Activated B cell treated with CpG ODN at 0.5 μM for 24 hours (primary cell): ENCODE results near the gene HCFC2. TPM values are rescaled to one million over a fixed set of nuclear protein-coding genes. Genes with fewer than 3 reads are reported as not detected.
"Not testable (repeated sequence)": the region's sequence is repeated elsewhere in the genome, so short reads cannot be mapped to it uniquely, and the experiment has no call there.

ENCODE experiments used
- ATAC-seq: fragments of 200-7000 bp; cut with Tn5 transposase; one replicate; pipeline ENCODE4 v1.10.0; 2021; ENCODE audit warnings: low read depth, mild to moderate bottlenecking, moderate library complexity
- CTCF ChIA-PET: fragments of 350-600 bp; sonication (Branson Sonifier 250); formaldehyde crosslinking; loops from one replicate; lab custom pipeline; 2021; ENCODE audit warnings: antibody characterized with exemption; lab: Charles Lee
- POLR2A ChIA-PET: fragments of 350-600 bp; sonication (Branson Sonifier 250); formaldehyde crosslinking; loops from one replicate; lab custom pipeline; 2021; ENCODE audit warnings: antibody characterized with exemption; lab: Charles Lee
- DNase-seq: peaks from one replicate; pipeline ENCODE4 v3.0.0; 2022
- H3K27ac Mint-ChIP-seq: one replicate; pipeline ENCODE4 v1.8.0; 2020; ENCODE audit warnings: mixed read lengths
- H3K27me3 Mint-ChIP-seq: one replicate; pipeline ENCODE4 v1.8.0; 2021; ENCODE audit warnings: mixed read lengths
- H3K36me3 Mint-ChIP-seq: one replicate; pipeline ENCODE4 v1.8.0; 2021; ENCODE audit warnings: low read depth, mixed read lengths
- H3K4me1 Mint-ChIP-seq: one replicate; pipeline ENCODE4 v1.8.0; 2021; ENCODE audit warnings: mixed read lengths
- H3K4me3 Mint-ChIP-seq: one replicate; pipeline ENCODE4 v1.8.0; 2020; ENCODE audit warnings: mild to moderate bottlenecking, mixed read lengths
- H3K9me3 Mint-ChIP-seq: one replicate; pipeline ENCODE4 v1.8.0; 2020; ENCODE audit warnings: mixed read lengths
- CTCF ChIP-seq: fragments of 200-600 bp; IDR thresholded peaks from one replicate; pipeline ENCODE4 v1.8.0; 2022; ENCODE audit warnings: antibody characterized with exemption, mild to moderate bottlenecking
- intact Hi-C: fragments of 100-400 bp; cut with micrococcal nuclease; formaldehyde crosslinking; loops from one replicate; pipeline ENCODE4 v1.15.1; 2024
- total RNA-seq: library from RNA; stranded (reverse); gene quantifications from 2 replicates; pipeline ENCODE4 v1.2.3, GENCODE V29; 2022

HCFC2 gene
- 7.4 and 11.2 TPM in 2 replicates for total RNA-seq

DNA sequence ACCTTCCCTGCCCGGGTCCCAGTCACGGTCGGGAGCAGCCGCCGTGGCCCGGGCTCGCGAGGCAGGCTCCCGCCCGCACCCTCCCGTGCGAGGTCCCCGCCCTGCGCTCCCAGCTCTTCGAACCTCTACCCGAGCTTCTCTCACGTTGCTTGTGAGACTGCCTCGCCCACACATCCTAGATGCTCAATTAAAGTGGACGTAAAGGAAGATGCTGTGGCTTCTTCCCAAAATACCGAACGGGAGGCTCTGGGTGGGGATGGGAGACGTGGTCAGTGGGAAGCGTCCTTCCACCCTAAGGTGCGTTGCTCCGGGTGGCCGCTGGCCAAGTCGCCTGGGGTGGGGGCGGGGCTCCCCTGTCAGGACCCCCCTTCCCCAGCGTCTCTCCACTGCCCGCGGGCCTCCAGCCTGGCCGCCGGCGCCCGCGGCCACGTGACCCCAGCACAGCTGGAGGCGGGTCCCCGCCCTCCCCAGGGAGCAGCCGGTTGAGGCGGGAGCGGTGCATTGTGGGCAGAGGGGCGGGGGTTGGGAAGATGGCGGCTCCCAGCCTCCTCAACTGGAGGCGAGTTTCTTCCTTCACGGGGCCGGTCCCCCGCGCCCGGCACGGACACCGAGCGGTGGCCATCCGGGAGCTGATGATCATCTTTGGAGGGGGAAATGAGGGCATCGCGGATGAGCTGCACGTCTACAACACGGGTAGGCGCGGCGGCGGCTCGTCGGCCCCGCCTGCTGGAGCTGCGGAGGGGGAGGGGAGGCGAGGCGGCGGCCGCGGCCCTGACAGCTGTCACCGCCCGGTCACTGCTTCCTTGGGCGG lies at the start of gene HCFC2:
Gene HCFC2 (plus strand): TSS at position 501 of the 811 bp plus-strand sequence. CDS start 30 bp downstream, at position 531.
- CTCF ChIA-PET: interaction anchor here (1.2 to 1.3 kb wide), 2 partner anchors 9 to 45 kb away, joined by 3 to 4 read pairs; no protein-coding TSS in a partner anchor
- DNase-seq (peak; percentile 94), ATAC-seq (peak; percentile 95)
- peaks cover 13% of the 10 kb centered on the region for H3K4me1 Mint-ChIP-seq
- H3K9me3 Mint-ChIP-seq: no peaks in the 10 kb centered on the region
- peak within 1 kb of the TSS; percentile 97 for H3K4me3 Mint-ChIP-seq
- H3K27ac Mint-ChIP-seq: peak within 1 kb of the TSS; percentile 89
- H3K27me3 Mint-ChIP-seq: peaks cover 9% of the 10 kb centered on the region
- intact Hi-C loops: loop anchor here (1.0 to 5.0 kb wide), 7 partner anchors 74 to 293 kb away; partner anchors contain the start of genes HSP90B1, NFYB, NT5DC3 and TDG
- no peak for TF ChIP-seq CTCF
- H3K36me3 Mint-ChIP-seq: peaks cover 18% of the 10 kb centered on the region
- POLR2A ChIA-PET: interaction anchor here (0.5 to 1.7 kb wide), 12 partner anchors 9 to 1046 kb away, joined by 3 to 14 read pairs (median 4); partner anchors contain the start of genes GLT8D2, HSP90B1, NFYB and TDG

GRCh38 chr12:104021862-104022261 lies 42.5 kb upstream of the HCFC2 start:
- DNase-seq, intact Hi-C loops, H3K9me3 Mint-ChIP-seq, H3K4me3 Mint-ChIP-seq, CTCF ChIA-PET, ATAC-seq, POLR2A ChIA-PET, H3K36me3 Mint-ChIP-seq, H3K4me1 Mint-ChIP-seq, H3K27ac Mint-ChIP-seq: not testable (repeated sequence)
- peaks cover 12% of the 10 kb centered on the region for H3K27me3 Mint-ChIP-seq

DNA sequence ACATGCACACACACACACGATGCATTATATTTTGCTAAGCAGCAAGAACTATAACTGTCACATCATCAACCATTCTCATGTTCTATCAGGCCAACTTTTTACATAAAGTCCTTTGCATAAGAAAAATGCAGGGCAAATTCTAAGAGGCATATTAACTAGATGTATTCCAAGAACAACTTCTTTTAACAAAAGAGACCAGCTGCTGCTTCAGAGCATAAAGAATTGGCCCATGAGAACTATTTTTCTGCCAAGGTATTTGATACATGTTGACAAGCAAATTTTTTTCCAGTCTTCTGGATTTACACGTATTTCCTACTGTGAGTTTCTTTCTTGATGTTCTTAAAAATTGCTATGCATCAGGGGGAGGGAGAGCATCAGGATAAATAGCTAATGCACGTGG lies 41.5 kb upstream of the HCFC2 start:
- Mint-ChIP-seq H3K4me3 (no peak overlapping the region), H3K9me3 (peaks cover 2% of the 10 kb centered on the region), H3K36me3 (no peaks in the 10 kb centered on the region), H3K4me1 (no peaks in the 10 kb centered on the region), H3K27me3 (peaks cover 11% of the 10 kb centered on the region), H3K27ac (no peak overlapping the region)
- intact Hi-C loops: no loop called here
- ATAC-seq: no peak
- ChIA-PET POLR2A (no interaction called here), CTCF (no interaction called here)
- no peak for TF ChIP-seq CTCF
- DNase-seq: no peak

GRCh38 chr12:104023710-104024109 lies 40.6 kb upstream of the HCFC2 start:
- Mint-ChIP-seq H3K4me3 (no peak overlapping the region), H3K27ac (no peak overlapping the region), H3K4me1 (no peaks in the 10 kb centered on the region), H3K27me3 (peaks cover 11% of the 10 kb centered on the region), H3K9me3 (peaks cover 2% of the 10 kb centered on the region), H3K36me3 (no peaks in the 10 kb centered on the region)
- intact Hi-C loops: no loop called here
- CTCF ChIA-PET: no interaction called here
- TF ChIP-seq CTCF: no peak
- DNase-seq (no peak), ATAC-seq (no peak)
- POLR2A ChIA-PET: no interaction called here

- Mint-ChIP-seq H3K4me3 (no peak overlapping the region), H3K4me1 (no peaks in the 10 kb centered on the region), H3K9me3 (peaks cover 2% of the 10 kb centered on the region), H3K27ac (no peak overlapping the region), H3K36me3 (no peaks in the 10 kb centered on the region), H3K27me3 (peaks cover 12% of the 10 kb centered on the region)
- no peak for DNase-seq
- intact Hi-C loops: no loop called here
- no peak for ATAC-seq
- CTCF ChIA-PET: interaction anchor here (0.7 kb wide), 1 partner anchor 979 kb away, joined by 3 read pairs; no protein-coding TSS in a partner anchor
- POLR2A ChIA-PET: no interaction called here
- TF ChIP-seq CTCF: no peak
These were observed 40.0 kb upstream of the HCFC2 start for GRCh38 chr12:104024348-104024747.
